Measurements from ENCODE around the gene TBL1XR1. TPM values are rescaled to one million over a fixed set of nuclear protein-coding genes. Genes with fewer than 3 reads are reported as not detected.

The TBL1XR1 gene
- total and polyA plus RNA-seq, 2 of the 8 experiments (the other 6 are each of a cell fraction or from before 2014, with no cell fraction given), result 28.1 to 147 TPM

- Histone ChIP-seq H3K23me2 (ENCODE audit: low read depth, low read length) (no peaks in the 10 kb centered on the region), H2BK20ac (ENCODE audit: low read length) (no peak overlapping the region), H3K18ac (ENCODE audit: extremely low read depth, low read length) (no peak overlapping the region), H3K27me3 (replicated peaks in 1 of 4; ENCODE audit: control insufficient read depth in 3 of 4, extremely low read depth in 1 of 4, insufficient read depth in 3 of 4, low read length in 3 of 4) (no peaks in the 10 kb centered on the region), H2BK5ac (ENCODE audit: low read depth, low read length) (no peak overlapping the region), H2AK5ac (ENCODE audit: low read depth, low read length) (no peak overlapping the region), H3K27ac (ENCODE audit: low read depth, low read length) (no peak overlapping the region), H3K4ac (replicated peaks; ENCODE audit: insufficient read length, low read depth, low read length) (no peak overlapping the region), H3K36me3 (ENCODE audit: control insufficient read depth in 2 of 4, insufficient read depth in 4 of 4, low read length in 3 of 4) (no peaks in the 10 kb centered on the region; a peak in 1 of 8 replicates), H3K56ac (replicated peaks; ENCODE audit: insufficient read length, low read depth, low read length) (no peak overlapping the region), H4K20me1 (replicated peaks in 1 of 2; ENCODE audit: control insufficient read depth in 1 of 2, insufficient read depth in 2 of 2, low read length in 2 of 2) (peaks cover 2 to 8% of the 10 kb centered on the region in 2 experiments), H2BK15ac (ENCODE audit: low read length) (no peak overlapping the region), H3K79me1 (ENCODE audit: low read depth, low read length) (peaks cover 2% of the 10 kb centered on the region; the same call in 1 of the 2 replicates), H3K79me2 (ENCODE audit: control insufficient read depth in 1 of 2, insufficient read depth in 2 of 2, low read length in 2 of 2) (peaks cover 0 to 99% of the 10 kb centered on the region in 2 experiments; a peak in 3 of 4 replicates), H3K9me3 (ENCODE audit: insufficient read depth in 2 of 2, low read depth in 1 of 2, low read length in 1 of 2) (no peaks in the 10 kb centered on the region), H3K9ac (replicated peaks in 1 of 4; ENCODE audit: extremely low read depth in 1 of 4, low read depth in 3 of 4, low read length in 3 of 4) (no peak overlapping the region), H2BK120ac (replicated peaks; ENCODE audit: low read depth, low read length) (no peak overlapping the region), H2BK12ac (ENCODE audit: low read depth, low read length) (no peak overlapping the region), H4K5ac (ENCODE audit: insufficient read length, low read depth, low read length) (no peak overlapping the region), H3K4me3 (ENCODE audit: extremely low read depth in 1 of 4, insufficient read depth in 2 of 4, low read depth in 3 of 4, low read length in 4 of 4) (no peak overlapping the region), H4K8ac (ENCODE audit: extremely low read depth, insufficient read depth, low read length) (no peak overlapping the region), H3K14ac (ENCODE audit: insufficient read length) (no peak overlapping the region), H3K4me2 (ENCODE audit: insufficient read depth in 1 of 2, low read depth in 2 of 2, low read length in 2 of 2) (no peak overlapping the region), H4K91ac (replicated peaks; ENCODE audit: insufficient read length, low read length) (no peak overlapping the region), H3K4me1 (replicated peaks in 1 of 4; ENCODE audit: control insufficient read depth in 3 of 4, insufficient read depth in 4 of 4, low read length in 3 of 4) (peaks cover 0 to 4% (median 1%) of the 10 kb centered on the region in 4 experiments; a peak in 3 of 7 replicates), H3K23ac (ENCODE audit: insufficient read length) (no peak overlapping the region), H2AFZ (ENCODE audit: low read length) (no peak overlapping the region)
- TF ChIP-seq SIRT6 (IDR thresholded peaks at IDR 0.05; ENCODE audit: low read length), result no peak
- no peak for TF ChIP-seq SP2 (IDR thresholded peaks at IDR 0.05; ENCODE audit: low read length)
- no peak for TF ChIP-seq ZNF274 (IDR thresholded peaks at IDR 0.05; ENCODE audit: borderline replicate concordance, extremely low read depth, low read length)
- no peak for TF ChIP-seq FOSL1 (IDR thresholded peaks at IDR 0.05; ENCODE audit: insufficient read depth, low read depth, low read length)
- no peak for TF ChIP-seq BRCA1 (IDR thresholded peaks at IDR 0.05; ENCODE audit: low read depth, low read length)
- TF ChIP-seq SIX5 (IDR thresholded peaks at IDR 0.05; ENCODE audit: low read depth, low read length), result no peak
- no peak for TF ChIP-seq BACH1 (IDR thresholded peaks at IDR 0.05; ENCODE audit: low read length)
- TF ChIP-seq KDM1A (IDR thresholded peaks at IDR 0.05; ENCODE audit: borderline replicate concordance, low read length), result no peak
- TF ChIP-seq EZH2 (IDR thresholded peaks at IDR 0.05; ENCODE audit: low read depth, low read length, severe bottlenecking), result no peak
- no peak for TF ChIP-seq SUZ12 (IDR thresholded peaks at IDR 0.05; ENCODE audit: low read length)
- no peak for TF ChIP-seq HDAC2 (IDR thresholded peaks at IDR 0.05; ENCODE audit: borderline replicate concordance in 1 of 2, low read depth in 2 of 2, low read length in 2 of 2)
- TF ChIP-seq MAFK (IDR thresholded peaks at IDR 0.05; ENCODE audit: low read depth, low read length), result no peak
- no peak for TF ChIP-seq ASH2L (IDR thresholded peaks at IDR 0.05; ENCODE audit: low read length)
- ChIA-PET CTCF (ENCODE audit: partially characterized antibody) (interaction anchor here (0.6 kb wide), 2 partner anchors 70 to 596 kb away, joined by 3 read pairs; no protein-coding TSS in a partner anchor), POLR2A (ENCODE audit: partially characterized antibody) (interaction anchor here (0.6 to 1.1 kb wide), 3 partner anchors 14 to 1993 kb away, joined by 3 read pairs; no protein-coding TSS in a partner anchor)
- no peak for FAIRE-seq
- no peak for DNase-seq (ENCODE audit: low read depth in 1 of 2, low spot score in 2 of 2)
- 84% methylated on average over 4 of the region's 6 CpGs; no CpG with 5 or more reads in 1 of the 2 experiments for WGBS, 2 experiments (ENCODE audit: extremely low coverage in 1 of 2, insufficient coverage in 1 of 2, insufficient read length in 1 of 2, insufficient replicate concordance in 2 of 2, low coverage in 1 of 2, low lambda C conversion rate in 2 of 2, missing lambda C conversion rate in 1 of 2)
Observed at GRCh38 chr3:177069514-177070329, 127.6 kb downstream of the TBL1XR1 start.

Measured in H1 (cell line).